GM12878 (cell line): ENCODE results near the gene CLEC4G. TPM values are rescaled to one million over a fixed set of nuclear protein-coding genes. Genes with fewer than 3 reads are reported as not detected.

Source experiments
- BACH1 ChIP-seq: fragments of 450-650 bp; IDR thresholded peaks from 2 replicates; pipeline ENCODE4 v1.6.1; 2017; ENCODE audit warnings: mild to moderate bottlenecking, borderline replicate concordance
- FOXM1 ChIP-seq: IDR thresholded peaks from 2 replicates; pipeline ENCODE4 v1.6.1; 2012; ENCODE audit warnings: low read depth, mild to moderate bottlenecking, inconsistent platforms, low read length, moderate library complexity
- MEF2A ChIP-seq: IDR thresholded peaks from 2 replicates; pipeline ENCODE4 v1.6.1; 2011; ENCODE audit warnings: low read depth, mild to moderate bottlenecking, low read length, moderate library complexity; ENCODE audit not compliant: insufficient read depth
- MYB ChIP-seq: fragments of 150-350 bp; IDR thresholded peaks from 2 replicates; pipeline ENCODE4 v1.6.1; 2014; ENCODE audit warnings: mild to moderate bottlenecking, low read depth, low read length, borderline replicate concordance
- RCOR1 ChIP-seq: conservative IDR thresholded peaks from 2 replicates; pipeline ENCODE4 v1.6.1; 2012; ENCODE audit warnings: low read depth, low read length, improper control_type of control experiment
- SMC3 ChIP-seq: IDR thresholded peaks from 2 replicates; pipeline ENCODE4 v1.6.1; 2011; ENCODE audit warnings: low read length, improper control_type of control experiment, borderline replicate concordance
- STAT1 ChIP-seq: fragments of 450-650 bp; conservative IDR thresholded peaks from 2 replicates; pipeline ENCODE4 v1.6.1; 2014; ENCODE audit warnings: antibody characterized with exemption, mild to moderate bottlenecking
- SUZ12 ChIP-seq: fragments of 200-600 bp; sonication (generic); IDR thresholded peaks from one replicate; pipeline ENCODE4 v1.6.1; 2018; ENCODE audit warnings: antibody characterized with exemption, mild to moderate bottlenecking; ENCODE audit not compliant: unreplicated experiment
- TCF3 ChIP-seq: IDR thresholded peaks from 2 replicates; pipeline ENCODE4 v1.6.1; 2012; ENCODE audit warnings: low read depth, mild to moderate bottlenecking, low read length, borderline replicate concordance; ENCODE audit not compliant: insufficient read depth
- ZBED1 ChIP-seq: IDR thresholded peaks from 2 replicates; pipeline ENCODE4 v1.6.1; 2016; ENCODE audit warnings: borderline replicate concordance
- polyA plus RNA-seq, 11 experiments: library from polyadenylated mRNA; depleted of rRNA in 4 of 11; unstranded in 6 of 11; stranded (reverse) in 5 of 11; fragments of >200 nt; fragmentation: Nextera tagmentation in 4 of 11; fragmentation: Illumina TruSeq in 1 of 11; extraction: Ambion mirVana in 4 of 11; extraction: Trizol in 1 of 11; gene quantifications; 1 replicate in 1 of 11; 2 replicates in 10 of 11; pipeline versions ENCODE4 v1.2.1 to v1.2.3, GENCODE V29; 2011 to 2016; ENCODE audit warnings: inconsistent platforms in 2 of 11, missing spikeins in 2 of 11, low read depth in 1 of 11
- total RNA-seq, 4 experiments: library from RNA; depleted of rRNA in 3 of 4; stranded (reverse); fragments of >200 nt in 3 of 4; fragmentation: Illumina TruSeq in 1 of 4; extraction: Trizol in 1 of 4; gene quantifications; 2 replicates each; pipeline versions ENCODE4 v1.2.1 to v1.2.3, GENCODE V29; 2013 to 2021
- TF ChIP-seq, protein P1 (sequence below): fragments of 450-650 bp; formaldehyde crosslinking; IDR thresholded peaks from 2 replicates; pipeline ENCODE4 v1.5.0; 2022; ENCODE audit warnings: mild to moderate bottlenecking, missing genetic modification characterization
- TF ChIP-seq, protein P2 (sequence below): fragments of 150-350 bp; IDR thresholded peaks from 2 replicates; pipeline ENCODE4 v1.6.1; 2016; ENCODE audit warnings: low read depth, low read length

CLEC4G gene
- total and polyA plus RNA-seq, 10 of the 15 experiments (the other 5 are each of a cell fraction or from before 2014, with no cell fraction given) = 0.04 TPM; not detected in 9

- TF ChIP-seq, protein P1, sequence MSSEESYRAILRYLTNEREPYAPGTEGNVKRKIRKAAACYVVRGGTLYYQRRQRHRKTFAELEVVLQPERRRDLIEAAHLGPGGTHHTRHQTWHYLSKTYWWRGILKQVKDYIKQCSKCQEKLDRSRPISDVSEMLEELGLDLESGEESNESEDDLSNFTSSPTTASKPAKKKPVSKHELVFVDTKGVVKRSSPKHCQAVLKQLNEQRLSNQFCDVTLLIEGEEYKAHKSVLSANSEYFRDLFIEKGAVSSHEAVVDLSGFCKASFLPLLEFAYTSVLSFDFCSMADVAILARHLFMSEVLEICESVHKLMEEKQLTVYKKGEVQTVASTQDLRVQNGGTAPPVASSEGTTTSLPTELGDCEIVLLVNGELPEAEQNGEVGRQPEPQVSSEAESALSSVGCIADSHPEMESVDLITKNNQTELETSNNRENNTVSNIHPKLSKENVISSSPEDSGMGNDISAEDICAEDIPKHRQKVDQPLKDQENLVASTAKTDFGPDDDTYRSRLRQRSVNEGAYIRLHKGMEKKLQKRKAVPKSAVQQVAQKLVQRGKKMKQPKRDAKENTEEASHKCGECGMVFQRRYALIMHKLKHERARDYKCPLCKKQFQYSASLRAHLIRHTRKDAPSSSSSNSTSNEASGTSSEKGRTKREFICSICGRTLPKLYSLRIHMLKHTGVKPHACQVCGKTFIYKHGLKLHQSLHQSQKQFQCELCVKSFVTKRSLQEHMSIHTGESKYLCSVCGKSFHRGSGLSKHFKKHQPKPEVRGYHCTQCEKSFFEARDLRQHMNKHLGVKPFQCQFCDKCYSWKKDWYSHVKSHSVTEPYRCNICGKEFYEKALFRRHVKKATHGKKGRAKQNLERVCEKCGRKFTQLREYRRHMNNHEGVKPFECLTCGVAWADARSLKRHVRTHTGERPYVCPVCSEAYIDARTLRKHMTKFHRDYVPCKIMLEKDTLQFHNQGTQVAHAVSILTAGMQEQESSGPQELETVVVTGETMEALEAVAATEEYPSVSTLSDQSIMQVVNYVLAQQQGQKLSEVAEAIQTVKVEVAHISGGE (CRISPR knock-in tag) = no peak
- no peak for TF ChIP-seq SUZ12
- no peak for TF ChIP-seq BACH1
- TF ChIP-seq, protein P2, sequence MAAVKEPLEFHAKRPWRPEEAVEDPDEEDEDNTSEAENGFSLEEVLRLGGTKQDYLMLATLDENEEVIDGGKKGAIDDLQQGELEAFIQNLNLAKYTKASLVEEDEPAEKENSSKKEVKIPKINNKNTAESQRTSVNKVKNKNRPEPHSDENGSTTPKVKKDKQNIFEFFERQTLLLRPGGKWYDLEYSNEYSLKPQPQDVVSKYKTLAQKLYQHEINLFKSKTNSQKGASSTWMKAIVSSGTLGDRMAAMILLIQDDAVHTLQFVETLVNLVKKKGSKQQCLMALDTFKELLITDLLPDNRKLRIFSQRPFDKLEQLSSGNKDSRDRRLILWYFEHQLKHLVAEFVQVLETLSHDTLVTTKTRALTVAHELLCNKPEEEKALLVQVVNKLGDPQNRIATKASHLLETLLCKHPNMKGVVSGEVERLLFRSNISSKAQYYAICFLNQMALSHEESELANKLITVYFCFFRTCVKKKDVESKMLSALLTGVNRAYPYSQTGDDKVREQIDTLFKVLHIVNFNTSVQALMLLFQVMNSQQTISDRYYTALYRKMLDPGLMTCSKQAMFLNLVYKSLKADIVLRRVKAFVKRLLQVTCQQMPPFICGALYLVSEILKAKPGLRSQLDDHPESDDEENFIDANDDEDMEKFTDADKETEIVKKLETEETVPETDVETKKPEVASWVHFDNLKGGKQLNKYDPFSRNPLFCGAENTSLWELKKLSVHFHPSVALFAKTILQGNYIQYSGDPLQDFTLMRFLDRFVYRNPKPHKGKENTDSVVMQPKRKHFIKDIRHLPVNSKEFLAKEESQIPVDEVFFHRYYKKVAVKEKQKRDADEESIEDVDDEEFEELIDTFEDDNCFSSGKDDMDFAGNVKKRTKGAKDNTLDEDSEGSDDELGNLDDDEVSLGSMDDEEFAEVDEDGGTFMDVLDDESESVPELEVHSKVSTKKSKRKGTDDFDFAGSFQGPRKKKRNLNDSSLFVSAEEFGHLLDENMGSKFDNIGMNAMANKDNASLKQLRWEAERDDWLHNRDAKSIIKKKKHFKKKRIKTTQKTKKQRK = no peak
- no peak for TF ChIP-seq SMC3
- TF ChIP-seq MEF2A = no peak
- TF ChIP-seq STAT1 = no peak
- no peak for TF ChIP-seq TCF3
- TF ChIP-seq MYB = no peak
- no peak for TF ChIP-seq ZBED1
- no peak for TF ChIP-seq FOXM1
- TF ChIP-seq RCOR1 = no peak
These were observed 2.1 kb downstream of the CLEC4G start (continued) for GRCh38 chr19:7729831-7730285.
